Measurements from ENCODE around the gene RNF213. TPM values are rescaled to one million over a fixed set of nuclear protein-coding genes. Genes with fewer than 3 reads are reported as not detected.

The RNF213 gene
- total and polyA plus RNA-seq, 8 donors, result 21.9 to 94.7 (median 37.8) TPM

DNA sequence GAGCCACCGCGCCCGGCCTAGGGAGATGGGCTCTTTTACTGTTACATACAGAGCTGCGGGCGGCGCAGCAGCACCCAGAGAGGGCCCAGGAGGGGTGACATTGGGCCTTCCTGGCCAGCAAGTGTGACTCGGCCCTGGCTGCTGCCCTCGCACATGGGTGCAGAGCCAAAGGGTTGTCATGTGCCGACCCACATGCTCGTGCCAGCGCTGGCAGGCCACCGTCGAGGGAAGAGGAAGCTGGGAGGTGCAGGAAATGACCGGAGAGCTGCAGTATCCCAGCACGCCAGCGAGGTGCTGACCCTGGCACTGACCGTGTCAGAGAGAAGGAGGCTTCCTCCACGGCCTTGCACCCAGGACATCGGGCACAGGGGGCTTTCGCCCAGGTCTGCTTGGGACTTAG, 162.3 kb downstream of the RNF213 start:
- ATAC-seq, result no peak
- H3K9me3 ChIP-seq, result no peaks in the 10 kb centered on the region
- no peaks in the 10 kb centered on the region for H3K27me3 ChIP-seq
- peaks cover 0 to 3% (median 0%) of the 10 kb centered on the region in 3 donors for H3K4me1 ChIP-seq
- no peak for FAIRE-seq
- H3K27ac ChIP-seq, result no peak overlapping the region
- intact Hi-C loops (cut with DNase I), result loop anchor here in 1 of 3 donors (5.0 to 10.0 kb wide), 2 partner anchors 154 to 682 kb away; no protein-coding TSS in a partner anchor
- no peak overlapping the region for H3K4me3 ChIP-seq
- no peak for DNase-seq
- WGBS, 2 donors, result 70 to 73% methylated on average over 20 of the region's 20 CpGs
- TF ChIP-seq, protein P1, sequence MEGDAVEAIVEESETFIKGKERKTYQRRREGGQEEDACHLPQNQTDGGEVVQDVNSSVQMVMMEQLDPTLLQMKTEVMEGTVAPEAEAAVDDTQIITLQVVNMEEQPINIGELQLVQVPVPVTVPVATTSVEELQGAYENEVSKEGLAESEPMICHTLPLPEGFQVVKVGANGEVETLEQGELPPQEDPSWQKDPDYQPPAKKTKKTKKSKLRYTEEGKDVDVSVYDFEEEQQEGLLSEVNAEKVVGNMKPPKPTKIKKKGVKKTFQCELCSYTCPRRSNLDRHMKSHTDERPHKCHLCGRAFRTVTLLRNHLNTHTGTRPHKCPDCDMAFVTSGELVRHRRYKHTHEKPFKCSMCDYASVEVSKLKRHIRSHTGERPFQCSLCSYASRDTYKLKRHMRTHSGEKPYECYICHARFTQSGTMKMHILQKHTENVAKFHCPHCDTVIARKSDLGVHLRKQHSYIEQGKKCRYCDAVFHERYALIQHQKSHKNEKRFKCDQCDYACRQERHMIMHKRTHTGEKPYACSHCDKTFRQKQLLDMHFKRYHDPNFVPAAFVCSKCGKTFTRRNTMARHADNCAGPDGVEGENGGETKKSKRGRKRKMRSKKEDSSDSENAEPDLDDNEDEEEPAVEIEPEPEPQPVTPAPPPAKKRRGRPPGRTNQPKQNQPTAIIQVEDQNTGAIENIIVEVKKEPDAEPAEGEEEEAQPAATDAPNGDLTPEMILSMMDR (IDR thresholded peaks at IDR 0.05), result no peak
- no peaks in the 10 kb centered on the region for H3K36me3 ChIP-seq

DNA sequence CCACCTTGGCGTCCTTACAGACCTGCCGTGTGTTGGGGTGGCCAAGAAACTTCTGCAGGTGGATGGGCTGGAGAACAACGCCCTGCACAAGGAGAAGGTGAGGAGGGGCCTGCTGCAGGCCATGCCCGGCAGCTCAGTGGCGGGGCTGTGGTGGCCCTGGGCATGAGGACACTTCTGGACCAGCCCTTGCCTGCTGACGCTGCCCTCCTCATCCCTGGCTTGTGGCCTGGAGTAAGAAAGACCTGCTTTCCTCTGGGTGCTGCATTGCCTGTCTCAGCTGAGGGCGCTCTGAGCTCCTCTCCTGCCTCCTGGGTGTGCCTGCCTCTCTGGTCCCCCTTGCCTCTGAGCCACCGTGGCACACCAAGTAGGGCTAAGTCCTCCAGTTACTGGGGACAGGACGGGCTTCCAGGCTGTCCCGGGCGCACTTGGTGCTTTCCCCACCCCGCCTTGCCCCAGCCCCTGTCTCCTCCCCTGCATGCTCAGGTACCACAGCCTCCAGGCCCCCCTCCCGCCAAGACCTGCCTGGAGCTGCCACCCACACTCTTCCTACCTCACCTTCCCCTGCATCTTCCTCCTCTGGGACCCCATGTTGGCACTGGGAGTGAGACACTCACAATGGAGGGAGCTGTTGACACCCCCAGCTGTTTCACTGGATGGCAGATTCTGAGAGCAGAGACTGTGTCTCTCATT, 163.0 kb downstream of the RNF213 start:
- WGBS, 2 donors, result 64 to 66% methylated on average over 12 to 13 of the region's 13 CpGs
- H3K27me3 ChIP-seq, result no peaks in the 10 kb centered on the region

DNA sequence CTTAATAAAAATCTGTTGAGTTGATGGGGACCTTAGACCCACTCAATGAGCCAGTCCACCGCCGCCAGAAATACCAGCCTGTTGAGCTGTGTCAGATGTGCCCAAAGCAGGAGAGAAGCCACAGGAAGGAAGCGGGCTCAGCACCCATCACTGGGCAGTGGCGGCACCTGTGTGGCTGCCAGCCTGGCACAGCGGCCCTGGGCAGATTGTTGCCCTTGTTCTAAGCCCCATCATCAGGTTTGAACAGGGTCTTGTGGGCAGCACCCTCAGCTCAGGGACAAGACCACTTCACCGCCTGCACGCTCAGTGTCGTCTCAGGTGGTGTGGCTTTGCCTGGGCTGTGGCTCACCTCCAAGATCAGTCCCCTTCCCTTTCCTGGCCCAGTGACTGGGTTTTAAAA, 163.6 kb downstream of the RNF213 start:
- 77 to 88% methylated on average over 8 of the region's 8 CpGs for WGBS, 2 donors
- H3K4me3 ChIP-seq, result no peak overlapping the region
- no peaks in the 10 kb centered on the region for H3K36me3 ChIP-seq
- no peak overlapping the region for H3K27ac ChIP-seq
- H3K27me3 ChIP-seq, result no peaks in the 10 kb centered on the region
- DNase-seq (no peak), FAIRE-seq (no peak), ATAC-seq (no peak)
- intact Hi-C loops (cut with DNase I), result loop anchor here in 1 of 3 donors (5.0 to 10.0 kb wide), 2 partner anchors 153 to 681 kb away; no protein-coding TSS in a partner anchor
- H3K9me3 ChIP-seq, result no peaks in the 10 kb centered on the region
- TF ChIP-seq, protein P1 (IDR thresholded peaks at IDR 0.05), result no peak
- peaks cover 0 to 3% (median 0%) of the 10 kb centered on the region in 3 donors for H3K4me1 ChIP-seq

More for the DNA sequence above, 163.0 kb downstream of the RNF213 start:
- H3K4me3 ChIP-seq, result no peak overlapping the region
- no peaks in the 10 kb centered on the region for H3K36me3 ChIP-seq
- TF ChIP-seq, protein P1 (IDR thresholded peaks at IDR 0.05), result no peak
- no peak overlapping the region for H3K27ac ChIP-seq
- ATAC-seq, result no peak
- H3K4me1 ChIP-seq, result peaks cover 0 to 3% (median 0%) of the 10 kb centered on the region in 3 donors
- intact Hi-C loops (cut with DNase I), result loop anchor here in 1 of 3 donors (5.0 to 10.0 kb wide), 2 partner anchors 154 to 681 kb away; no protein-coding TSS in a partner anchor
- no peaks in the 10 kb centered on the region for H3K9me3 ChIP-seq
- peak in 1 of 6 donors; percentile 37 for DNase-seq
- no peak for FAIRE-seq

DNA sequence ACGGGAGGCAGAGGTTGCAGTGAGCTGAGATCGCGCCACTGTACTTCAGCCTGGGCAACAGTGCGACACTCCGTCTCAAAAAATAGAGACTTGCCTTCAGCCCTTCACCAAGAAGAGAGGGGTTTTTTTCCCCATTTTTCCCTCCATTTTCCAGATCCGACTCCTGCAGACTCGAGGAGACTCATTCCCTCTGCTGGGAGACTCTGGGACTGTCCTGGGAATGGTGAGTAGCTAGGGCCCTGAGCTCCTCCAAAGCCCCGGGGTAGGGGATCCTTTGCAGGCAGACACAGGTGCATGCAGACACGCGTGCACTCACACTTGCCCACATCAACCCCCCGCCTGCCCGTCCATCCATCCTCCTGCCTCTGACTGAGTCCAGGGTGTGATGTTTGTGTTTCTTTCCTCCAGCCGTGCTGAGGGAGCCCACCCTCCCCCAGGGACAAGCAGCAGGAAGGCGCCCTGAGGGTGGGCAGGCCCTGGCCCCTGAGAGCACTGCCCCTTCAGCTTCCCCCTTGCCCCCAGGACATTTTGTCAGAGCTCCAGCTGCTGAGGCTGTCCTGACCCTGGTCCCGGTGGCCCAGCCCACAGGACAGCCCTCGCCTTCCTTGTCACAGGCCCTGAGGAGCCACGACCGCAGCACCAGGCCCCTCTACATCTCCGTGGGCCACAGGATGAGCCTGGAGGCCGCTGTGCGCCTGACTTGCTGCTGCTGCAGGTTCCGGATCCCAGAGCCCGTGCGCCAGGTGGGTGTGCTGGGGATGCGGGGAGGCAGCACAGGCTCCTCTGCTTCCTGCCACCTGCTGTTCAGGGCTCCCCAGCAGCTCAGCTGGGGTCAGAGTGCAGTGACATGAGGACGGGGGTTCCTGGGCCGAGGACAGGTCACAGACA, 164.5 kb downstream of the RNF213 start:
- H3K27ac ChIP-seq, result no peak overlapping the region
- WGBS, 2 donors, result 76 to 82% methylated on average over 27 of the region's 27 CpGs
- intact Hi-C loops (cut with DNase I), result loop anchor here in 2 of 3 donors (5.0 to 10.0 kb wide), 3 partner anchors 152 to 680 kb away; no protein-coding TSS in a partner anchor
- TF ChIP-seq, protein P1 (IDR thresholded peaks at IDR 0.05), result no peak
- H3K9me3 ChIP-seq, result no peaks in the 10 kb centered on the region
- FAIRE-seq, result no peak
- peaks cover 0 to 3% (median 0%) of the 10 kb centered on the region in 3 donors for H3K4me1 ChIP-seq
- peak in 3 of 6 donors; percentile 33 to 68 (median 53) for DNase-seq
- no peaks in the 10 kb centered on the region for H3K36me3 ChIP-seq
- ATAC-seq, result no peak
- H3K27me3 ChIP-seq, result no peaks in the 10 kb centered on the region
- no peak overlapping the region for H3K4me3 ChIP-seq
